ENCODE measurements around the gene CCDC88B. TPM values are rescaled to one million over a fixed set of nuclear protein-coding genes. Genes with fewer than 3 reads are reported as not detected.

Gene CCDC88B
- total RNA-seq, 4 donors from 2014 or later: 7.6 to 9.4 (median 8.5) TPM

- Histone ChIP-seq H3K27me3 (no peaks in the 10 kb centered on the region), H3K36me3 (no peaks in the 10 kb centered on the region), H3K4me1 (peaks cover 0 to 7% (median 0%) of the 10 kb centered on the region in 3 donors), H3K9me3 (no peaks in the 10 kb centered on the region), H3K4me3 (no peak overlapping the region), H3K27ac (no peak overlapping the region)
- 57 to 67% methylated on average over 9 to 11 of the region's 13 CpGs for WGBS, 2 donors (ENCODE audit: low coverage in 1 of 2)
- TF ChIP-seq CTCF (IDR thresholded peaks at IDR 0.05): no peak
- no peak for TF ChIP-seq POLR2A (IDR thresholded peaks at IDR 0.05)
- TF ChIP-seq POLR2AphosphoS5 (IDR thresholded peaks at IDR 0.05): no peak
- TF ChIP-seq EP300 (IDR thresholded peaks at IDR 0.05): no peak
- ATAC-seq: peak; percentile 44
These were observed 5.0 kb upstream of the CCDC88B start for GRCh38 chr11:64334764-64335735.

GRCh38 chr11:64337538-64338249 lies 2.3 kb upstream of the CCDC88B start:
- no peak for ATAC-seq
- Histone ChIP-seq H3K4me1 (peaks cover 0 to 15% (median 5%) of the 10 kb centered on the region in 3 donors), H3K9me3 (no peaks in the 10 kb centered on the region), H3K4me3 (no peak overlapping the region), H3K27ac (no peak overlapping the region), H3K27me3 (no peaks in the 10 kb centered on the region), H3K36me3 (no peaks in the 10 kb centered on the region)
- WGBS, 2 donors (ENCODE audit: low coverage in 1 of 2): 66 to 71% methylated on average over 4 to 8 of the region's 8 CpGs
- TF ChIP-seq POLR2AphosphoS5 (IDR thresholded peaks at IDR 0.05) (no peak), POLR2A (IDR thresholded peaks at IDR 0.05) (no peak), EP300 (IDR thresholded peaks at IDR 0.05) (no peak), CTCF (IDR thresholded peaks at IDR 0.05) (no peak)

GRCh38 chr11:64338716-64339115 lies 1.3 kb upstream of the CCDC88B start:
- Histone ChIP-seq H3K4me3 (no peak overlapping the region), H3K27ac (no peak overlapping the region), H3K9me3 (no peaks in the 10 kb centered on the region), H3K27me3 (no peaks in the 10 kb centered on the region), H3K4me1 (peaks cover 0 to 25% (median 10%) of the 10 kb centered on the region in 3 donors), H3K36me3 (no peaks in the 10 kb centered on the region)
- WGBS, 2 donors (ENCODE audit: low coverage in 1 of 2): 80% methylated on average over 5 of the region's 8 CpGs; no CpG with 5 or more reads in 1 of the 2 donors
- TF ChIP-seq POLR2AphosphoS5 (IDR thresholded peaks at IDR 0.05) (no peak), CTCF (IDR thresholded peaks at IDR 0.05) (no peak), POLR2A (IDR thresholded peaks at IDR 0.05) (no peak), EP300 (IDR thresholded peaks at IDR 0.05) (no peak)
- ATAC-seq: no peak

GRCh38 chr11:64339286-64339685 lies 718 bp upstream of the CCDC88B start:
- no peak for ATAC-seq
- no peak for TF ChIP-seq POLR2A (IDR thresholded peaks at IDR 0.05)
- TF ChIP-seq CTCF (IDR thresholded peaks at IDR 0.05): no peak
- TF ChIP-seq EP300 (IDR thresholded peaks at IDR 0.05): no peak
- no peak for TF ChIP-seq POLR2AphosphoS5 (IDR thresholded peaks at IDR 0.05)
- Histone ChIP-seq H3K27ac (no peak overlapping the region), H3K4me3 (no peak overlapping the region), H3K4me1 (peaks cover 0 to 26% (median 10%) of the 10 kb centered on the region in 3 donors), H3K36me3 (no peaks in the 10 kb centered on the region), H3K9me3 (no peaks in the 10 kb centered on the region), H3K27me3 (no peaks in the 10 kb centered on the region)
- 57 to 65% methylated on average over 2 to 4 of the region's 4 CpGs for WGBS, 2 donors (ENCODE audit: low coverage in 1 of 2)

All from gastroesophageal sphincter (tissue), 4 donors.